ENCODE data around the gene DDIT3.

The DDIT3 gene

DNA sequence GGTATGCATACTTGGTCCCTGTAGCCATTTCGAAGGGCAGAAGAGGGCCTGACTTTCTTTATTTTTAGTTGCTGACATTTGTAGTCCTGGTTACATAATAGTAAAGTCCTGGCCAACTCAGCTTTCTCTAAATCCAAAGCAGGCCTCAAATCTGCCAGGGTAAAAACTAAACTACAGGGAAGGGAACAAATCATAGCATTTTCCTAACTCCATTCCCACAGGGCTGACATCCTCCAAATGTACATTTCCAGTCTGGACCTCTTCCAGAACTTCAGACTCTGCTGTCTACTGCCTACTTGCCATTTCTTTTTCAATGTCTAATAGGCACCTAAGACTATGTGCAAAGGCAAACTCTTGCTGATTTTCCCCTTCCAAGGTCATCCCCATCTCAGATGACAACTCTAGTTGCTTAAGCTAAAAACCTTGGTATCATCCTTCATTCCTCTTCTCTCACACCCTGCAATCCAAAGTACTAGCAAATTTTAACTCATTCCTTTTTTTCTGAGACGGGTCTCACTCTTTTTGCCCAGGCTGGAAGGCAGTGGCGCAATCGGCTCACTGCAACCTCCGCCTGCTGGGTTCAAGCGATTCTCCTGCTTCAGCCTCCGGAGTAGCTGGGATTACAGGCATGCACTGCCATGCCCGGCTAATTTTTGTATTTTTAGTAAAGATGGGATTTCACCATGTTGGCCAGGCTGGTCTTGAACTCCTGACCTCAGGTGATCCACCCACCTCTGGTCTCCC, 2.0 kb downstream of the DDIT3 start:
- TF ChIP-seq EGR1 (IDR thresholded peaks at IDR 0.05) = no peak
- no peak for TF ChIP-seq TAF1 (IDR thresholded peaks at IDR 0.05; ENCODE audit: low read depth)
- TF ChIP-seq EP300 (IDR thresholded peaks at IDR 0.05; ENCODE audit: borderline replicate concordance) = no peak
- TF ChIP-seq TCF12 (IDR thresholded peaks at IDR 0.05; ENCODE audit: low read depth) = no peak
- TF ChIP-seq, protein P1, sequence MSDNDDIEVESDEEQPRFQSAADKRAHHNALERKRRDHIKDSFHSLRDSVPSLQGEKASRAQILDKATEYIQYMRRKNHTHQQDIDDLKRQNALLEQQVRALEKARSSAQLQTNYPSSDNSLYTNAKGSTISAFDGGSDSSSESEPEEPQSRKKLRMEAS (IDR thresholded peaks at IDR 0.05) = no peak
- TF ChIP-seq CREB1 (IDR thresholded peaks at IDR 0.05; ENCODE audit: low read depth) = no peak
- TF ChIP-seq NFIC (IDR thresholded peaks at IDR 0.05) = no peak
- TF ChIP-seq ZBTB7A (IDR thresholded peaks at IDR 0.05; ENCODE audit: low read depth) = no peak
- no peak for TF ChIP-seq RAD21 (IDR thresholded peaks at IDR 0.05; ENCODE audit: low read depth)
- no peak for TF ChIP-seq FOXM1 (IDR thresholded peaks at IDR 0.05; ENCODE audit: borderline replicate concordance, low read depth)
- TF ChIP-seq CEBPB (IDR thresholded peaks at IDR 0.05) = no peak
- no peak for TF ChIP-seq YY1 (IDR thresholded peaks at IDR 0.05; ENCODE audit: low read depth)
- TF ChIP-seq, protein P2, sequence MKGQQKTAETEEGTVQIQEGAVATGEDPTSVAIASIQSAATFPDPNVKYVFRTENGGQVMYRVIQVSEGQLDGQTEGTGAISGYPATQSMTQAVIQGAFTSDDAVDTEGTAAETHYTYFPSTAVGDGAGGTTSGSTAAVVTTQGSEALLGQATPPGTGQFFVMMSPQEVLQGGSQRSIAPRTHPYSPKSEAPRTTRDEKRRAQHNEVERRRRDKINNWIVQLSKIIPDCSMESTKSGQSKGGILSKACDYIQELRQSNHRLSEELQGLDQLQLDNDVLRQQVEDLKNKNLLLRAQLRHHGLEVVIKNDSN (IDR thresholded peaks at IDR 0.05) = no peak
- no peak for TF ChIP-seq TEAD4 (IDR thresholded peaks at IDR 0.05)
- TF ChIP-seq, protein P3, sequence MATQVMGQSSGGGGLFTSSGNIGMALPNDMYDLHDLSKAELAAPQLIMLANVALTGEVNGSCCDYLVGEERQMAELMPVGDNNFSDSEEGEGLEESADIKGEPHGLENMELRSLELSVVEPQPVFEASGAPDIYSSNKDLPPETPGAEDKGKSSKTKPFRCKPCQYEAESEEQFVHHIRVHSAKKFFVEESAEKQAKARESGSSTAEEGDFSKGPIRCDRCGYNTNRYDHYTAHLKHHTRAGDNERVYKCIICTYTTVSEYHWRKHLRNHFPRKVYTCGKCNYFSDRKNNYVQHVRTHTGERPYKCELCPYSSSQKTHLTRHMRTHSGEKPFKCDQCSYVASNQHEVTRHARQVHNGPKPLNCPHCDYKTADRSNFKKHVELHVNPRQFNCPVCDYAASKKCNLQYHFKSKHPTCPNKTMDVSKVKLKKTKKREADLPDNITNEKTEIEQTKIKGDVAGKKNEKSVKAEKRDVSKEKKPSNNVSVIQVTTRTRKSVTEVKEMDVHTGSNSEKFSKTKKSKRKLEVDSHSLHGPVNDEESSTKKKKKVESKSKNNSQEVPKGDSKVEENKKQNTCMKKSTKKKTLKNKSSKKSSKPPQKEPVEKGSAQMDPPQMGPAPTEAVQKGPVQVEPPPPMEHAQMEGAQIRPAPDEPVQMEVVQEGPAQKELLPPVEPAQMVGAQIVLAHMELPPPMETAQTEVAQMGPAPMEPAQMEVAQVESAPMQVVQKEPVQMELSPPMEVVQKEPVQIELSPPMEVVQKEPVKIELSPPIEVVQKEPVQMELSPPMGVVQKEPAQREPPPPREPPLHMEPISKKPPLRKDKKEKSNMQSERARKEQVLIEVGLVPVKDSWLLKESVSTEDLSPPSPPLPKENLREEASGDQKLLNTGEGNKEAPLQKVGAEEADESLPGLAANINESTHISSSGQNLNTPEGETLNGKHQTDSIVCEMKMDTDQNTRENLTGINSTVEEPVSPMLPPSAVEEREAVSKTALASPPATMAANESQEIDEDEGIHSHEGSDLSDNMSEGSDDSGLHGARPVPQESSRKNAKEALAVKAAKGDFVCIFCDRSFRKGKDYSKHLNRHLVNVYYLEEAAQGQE (IDR thresholded peaks at IDR 0.05; ENCODE audit: low read depth) = no peak

DNA sequence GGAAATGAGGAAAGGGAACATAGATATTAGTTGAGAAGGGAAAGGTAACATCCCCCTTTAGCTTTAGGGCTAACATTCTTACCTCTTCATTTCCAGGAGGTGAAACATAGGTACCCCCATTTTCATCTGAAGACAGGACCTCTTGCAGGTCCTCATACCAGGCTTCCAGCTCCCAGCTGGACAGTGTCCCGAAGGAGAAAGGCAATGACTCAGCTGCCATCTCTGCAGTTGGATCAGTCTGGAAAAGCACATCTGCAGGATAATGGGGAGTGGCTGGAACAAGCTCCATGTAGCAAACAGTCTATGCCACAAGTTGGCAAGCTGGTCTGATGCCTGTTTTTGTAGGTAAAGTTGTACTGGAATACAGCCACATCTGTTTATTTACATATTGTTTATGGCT, 3.1 kb downstream of the DDIT3 start:
- TF ChIP-seq RAD21 (IDR thresholded peaks at IDR 0.05; ENCODE audit: low read depth) (no peak), CEBPB (IDR thresholded peaks at IDR 0.05) (no peak), TEAD4 (IDR thresholded peaks at IDR 0.05) (no peak), CREB1 (IDR thresholded peaks at IDR 0.05; ENCODE audit: low read depth) (no peak), TCF12 (IDR thresholded peaks at IDR 0.05; ENCODE audit: low read depth) (no peak), EP300 (IDR thresholded peaks at IDR 0.05; ENCODE audit: borderline replicate concordance) (no peak), FOXM1 (IDR thresholded peaks at IDR 0.05; ENCODE audit: borderline replicate concordance, low read depth) (no peak)
- TF ChIP-seq, protein P2 (IDR thresholded peaks at IDR 0.05) = no peak

DNA sequence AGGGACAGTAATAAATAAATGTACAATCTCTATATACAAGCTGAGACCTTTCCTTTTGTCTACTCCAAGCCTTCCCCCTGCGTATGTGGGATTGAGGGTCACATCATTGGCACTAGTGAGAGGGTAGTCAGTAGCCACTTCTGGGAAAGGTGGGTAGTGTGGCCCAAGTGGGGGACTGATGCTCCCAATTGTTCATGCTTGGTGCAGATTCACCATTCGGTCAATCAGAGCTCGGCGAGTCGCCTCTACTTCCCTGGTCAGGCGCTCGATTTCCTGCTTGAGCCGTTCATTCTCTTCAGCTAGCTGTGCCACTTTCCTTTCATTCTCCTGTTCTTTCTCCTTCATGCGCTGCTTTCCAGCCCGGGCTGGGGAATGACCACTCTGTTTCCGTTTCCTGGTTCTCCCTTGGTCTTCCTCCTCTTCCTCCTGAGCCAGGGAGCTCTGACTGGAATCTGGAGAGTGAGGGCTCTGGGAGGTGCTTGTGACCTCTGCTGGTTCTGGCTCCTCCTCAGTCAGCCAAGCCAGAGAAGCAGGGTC, 3.6 kb downstream of the DDIT3 start:
- TF ChIP-seq, protein P1 (IDR thresholded peaks at IDR 0.05) = no peak
- no peak for TF ChIP-seq TCF12 (IDR thresholded peaks at IDR 0.05; ENCODE audit: low read depth)

DNA sequence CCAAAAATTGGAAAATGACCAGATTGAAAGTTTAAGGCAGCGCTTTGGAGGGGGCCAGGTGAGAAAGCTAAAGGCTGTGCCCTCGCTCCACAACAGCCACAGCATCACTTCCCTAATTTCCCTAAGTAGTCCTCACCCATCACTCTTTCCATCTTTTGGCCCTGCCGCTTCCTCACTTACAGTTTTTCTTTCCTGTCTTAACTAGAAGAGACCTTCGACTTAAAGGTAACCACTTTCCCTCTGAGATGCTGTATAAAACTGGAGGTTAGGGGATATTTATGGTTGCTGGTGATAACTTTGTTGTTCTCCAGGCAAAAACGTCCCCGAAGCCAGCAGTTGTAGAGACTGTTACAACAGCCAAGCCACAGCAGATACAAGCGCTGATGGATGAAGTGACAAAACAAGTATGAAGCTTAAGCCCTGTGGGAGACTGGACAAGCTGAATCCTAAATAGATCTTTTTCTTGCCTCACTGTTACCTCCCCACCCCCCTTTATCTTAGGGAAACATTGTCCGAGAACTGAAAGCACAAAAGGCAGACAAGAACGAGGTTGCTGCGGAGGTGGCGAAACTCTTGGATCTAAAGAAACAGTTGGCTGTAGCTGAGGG, 4.3 kb downstream of the DDIT3 start:
- TF ChIP-seq CREB1 (IDR thresholded peaks at IDR 0.05; ENCODE audit: low read depth) = no peak
- TF ChIP-seq YY1 (IDR thresholded peaks at IDR 0.05; ENCODE audit: low read depth) = no peak

DNA sequence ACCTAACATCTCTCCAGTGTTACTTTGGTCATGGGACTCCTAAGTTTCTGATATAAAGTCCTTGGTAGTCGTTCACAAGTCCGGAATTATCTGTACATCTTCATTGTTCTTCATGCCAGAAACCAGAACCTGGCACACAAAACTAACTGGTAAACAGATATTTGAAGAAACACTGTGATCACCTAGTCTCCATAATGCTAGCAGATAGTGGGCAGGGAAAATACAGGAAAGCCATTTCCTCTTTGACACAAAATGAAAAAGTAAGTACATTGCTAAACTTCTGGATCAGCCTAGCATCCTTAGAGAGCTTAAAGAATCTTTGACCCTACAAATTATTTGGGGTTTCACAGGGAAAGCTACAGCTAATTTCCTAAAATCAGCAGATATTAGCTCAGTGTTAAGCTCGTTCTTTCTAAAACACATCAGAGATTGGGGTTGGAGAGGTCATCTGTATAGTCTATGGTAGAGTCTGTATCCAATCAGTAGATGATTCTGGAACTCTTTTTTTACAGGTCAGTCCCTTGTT, 4.8 kb downstream of the DDIT3 start:
- TF ChIP-seq ZBTB7A (IDR thresholded peaks at IDR 0.05; ENCODE audit: low read depth) = no peak
- no peak for TF ChIP-seq CREB1 (IDR thresholded peaks at IDR 0.05; ENCODE audit: low read depth)
- no peak for TF ChIP-seq TCF12 (IDR thresholded peaks at IDR 0.05; ENCODE audit: low read depth)

DNA sequence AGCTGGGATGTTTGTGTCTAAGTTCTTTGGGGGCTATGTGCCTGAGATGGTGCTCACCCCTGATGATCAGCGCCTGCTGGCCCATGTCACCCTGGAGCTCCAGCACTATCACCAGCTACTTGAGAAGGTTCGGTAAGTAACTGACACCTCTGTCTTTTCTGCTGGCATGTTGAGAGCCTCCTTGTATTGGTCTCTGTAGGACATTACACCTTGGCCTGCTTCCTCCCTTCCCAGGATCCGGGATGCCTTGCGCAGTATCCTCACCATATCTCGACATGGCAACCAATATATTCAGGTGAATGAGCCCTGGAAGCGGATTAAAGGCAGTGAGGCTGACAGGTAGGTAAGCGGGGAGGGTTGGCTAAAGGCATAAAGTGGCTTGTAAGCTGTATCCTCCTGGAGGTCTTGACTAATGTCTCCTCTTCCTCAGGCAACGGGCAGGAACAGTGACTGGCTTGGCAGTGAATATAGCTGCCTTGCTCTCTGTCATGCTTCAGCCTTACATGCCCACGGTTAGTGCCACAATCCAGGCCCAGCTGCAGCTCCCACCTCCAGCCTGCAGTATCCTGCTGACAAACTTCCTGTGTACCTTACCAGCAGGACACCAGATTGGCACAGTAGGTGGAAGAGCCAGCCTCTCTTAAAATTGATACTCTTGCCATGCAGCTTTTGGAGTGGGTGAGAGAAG, 5.5 kb downstream of the DDIT3 start:
- TF ChIP-seq NFIC (IDR thresholded peaks at IDR 0.05) = no peak

DNA sequence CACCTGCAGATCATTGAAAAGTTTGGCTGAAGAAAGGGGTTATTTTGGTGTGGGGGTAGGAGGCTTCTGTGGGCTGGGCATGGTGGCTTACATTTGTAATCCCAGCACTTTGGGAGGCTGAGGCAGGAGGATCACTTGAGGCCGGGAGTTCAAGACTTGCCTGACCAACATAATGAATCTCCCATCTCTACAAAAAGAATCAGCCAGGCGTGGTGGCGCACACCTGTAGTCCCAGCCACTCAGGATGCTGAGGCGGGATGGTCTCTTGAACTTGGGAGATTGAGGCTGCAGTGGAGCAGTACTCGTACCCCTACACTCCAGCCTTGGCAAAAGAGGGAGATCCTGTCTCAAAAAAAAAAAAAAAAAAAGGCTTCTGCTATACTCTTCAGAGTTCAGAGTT, 7.0 kb downstream of the DDIT3 start:
- TF ChIP-seq FOXM1 (IDR thresholded peaks at IDR 0.05; ENCODE audit: borderline replicate concordance, low read depth) (no peak), EP300 (IDR thresholded peaks at IDR 0.05; ENCODE audit: borderline replicate concordance) (no peak), CEBPB (IDR thresholded peaks at IDR 0.05) (no peak), ZBTB7A (IDR thresholded peaks at IDR 0.05; ENCODE audit: low read depth) (no peak), NFIC (IDR thresholded peaks at IDR 0.05) (no peak), CREB1 (IDR thresholded peaks at IDR 0.05; ENCODE audit: low read depth) (no peak), TCF12 (IDR thresholded peaks at IDR 0.05; ENCODE audit: low read depth) (no peak), TAF1 (IDR thresholded peaks at IDR 0.05; ENCODE audit: low read depth) (no peak)
- TF ChIP-seq, protein P2 (IDR thresholded peaks at IDR 0.05) = no peak
- TF ChIP-seq, protein P3 (IDR thresholded peaks at IDR 0.05; ENCODE audit: low read depth) = no peak
- TF ChIP-seq, protein P1 (IDR thresholded peaks at IDR 0.05) = no peak
